ENCODE data around the gene IPO13. TPM values are rescaled to one million over a fixed set of nuclear protein-coding genes. Genes with fewer than 3 reads are reported as not detected.

Gene IPO13
- total RNA-seq, 2 donors from 2014 or later: 25.9 to 28.1 TPM

- TF ChIP-seq CTCF (IDR thresholded peaks at IDR 0.05): no peak
- no peak for DNase-seq (ENCODE audit: low spot score)
- peaks cover 0 to 18% of the 10 kb centered on the region in 2 donors for H3K4me1 ChIP-seq
- no peak overlapping the region for H3K4me3 ChIP-seq
- H3K9me3 ChIP-seq: no peaks in the 10 kb centered on the region
- H3K27me3 ChIP-seq: no peaks in the 10 kb centered on the region
- H3K27ac ChIP-seq: no peak overlapping the region
- no peaks in the 10 kb centered on the region for H3K36me3 ChIP-seq
Measured at GRCh38 chr1:44016041-44016889, 69.5 kb downstream of the IPO13 start.

- no peak for DNase-seq (ENCODE audit: low spot score)
- Histone ChIP-seq H3K27me3 (no peaks in the 10 kb centered on the region), H3K4me1 (peaks cover 0 to 23% of the 10 kb centered on the region in 2 donors), H3K4me3 (no peak overlapping the region), H3K9me3 (no peaks in the 10 kb centered on the region), H3K36me3 (no peaks in the 10 kb centered on the region), H3K27ac (no peak overlapping the region)
- TF ChIP-seq CTCF (IDR thresholded peaks at IDR 0.05): no peak
Measured at GRCh38 chr1:44016890-44017400, 70.2 kb downstream of the IPO13 start.

Other genes starting within 250 kb of the IPO13 start
- 10 to 100 TPM; 15.5 to 20.6 TPM for gene ST3GAL3, start 239.4 kb upstream of the IPO13 start, total RNA-seq
- gene ARTN, start 13.1 kb upstream of the IPO13 start, total RNA-seq: under 1 TPM in 1 of 2 donors, not detected in 1; 0.75 TPM
- gene DPH2, start 23.1 kb downstream of the IPO13 start, total RNA-seq: 10 to 100 TPM; 20.5 to 23.0 TPM
- gene ATP6V0B, start 28.0 kb downstream of the IPO13 start, total RNA-seq: 100 to 1,000 TPM; 108 to 154 TPM
- 10 to 100 TPM; 33.0 to 48.5 TPM for gene B4GALT2, start 32.3 kb downstream of the IPO13 start, total RNA-seq
- 1 to 10 TPM; 1.6 to 2.0 TPM for gene CCDC24, start 44.6 kb downstream of the IPO13 start, total RNA-seq
- 1 to 10 TPM; 1.0 to 1.6 TPM for gene SLC6A9, start 84.5 kb downstream of the IPO13 start, total RNA-seq
- not detected for gene KLF17, start 171.9 kb downstream of the IPO13 start, total RNA-seq
- not detected for gene KLF18, start 194.7 kb downstream of the IPO13 start, total RNA-seq

Measured in right atrium auricular region (tissue), 2 donors.